ENCODE data around the gene SLC29A2. TPM values are rescaled to one million over a fixed set of nuclear protein-coding genes. Genes with fewer than 3 reads are reported as not detected.
A peak's percentile ranks its signal among the peaks of the same experiment; 100 is the strongest.

SLC29A2 gene
- total and polyA plus RNA-seq, 2 of the 8 experiments (the other 6 are each of a cell fraction or from before 2014, with no cell fraction given) = 29.3 to 31.6 TPM

DNA sequence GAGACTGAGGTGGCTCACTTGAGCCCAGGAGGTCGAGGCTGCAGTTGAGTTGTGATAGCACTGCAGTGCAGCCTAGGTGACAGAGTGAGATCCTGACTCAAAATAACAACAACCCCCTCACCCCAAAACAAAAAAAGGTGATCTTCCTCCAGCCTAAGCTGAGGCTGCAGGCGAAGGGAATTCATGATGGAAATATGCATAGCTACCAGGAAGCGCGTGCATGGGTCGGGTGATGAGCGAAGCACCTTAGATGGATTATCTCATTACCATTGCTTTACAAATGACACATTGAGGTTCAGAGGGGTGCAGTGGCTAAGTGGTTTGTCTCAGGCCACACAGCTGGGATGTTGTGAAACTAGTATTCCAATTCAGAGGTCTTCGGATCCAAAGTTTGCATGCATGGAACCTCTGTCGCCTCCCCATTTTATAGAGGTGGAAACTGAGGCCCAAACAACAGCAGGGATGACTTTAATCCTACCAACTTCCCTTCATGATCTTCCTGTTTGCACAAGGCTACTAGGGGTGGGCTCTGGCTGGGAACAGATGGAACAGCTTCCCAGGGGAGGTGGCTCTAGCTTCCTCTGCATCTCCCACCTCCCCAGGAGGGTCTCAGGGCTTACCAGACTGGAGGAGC lies 4.6 kb downstream of the SLC29A2 start:
- POLR2A ChIA-PET (ENCODE audit: partially characterized antibody) = interaction anchor here (0.6 to 28.0 kb wide), 9 partner anchors 10 to 1094 kb away, joined by 3 to 487 read pairs (median 3); partner anchors contain the start of genes B4GAT1, BRMS1 and CD248
- no peak for FAIRE-seq

More for the DNA sequence above, 4.6 kb downstream of the SLC29A2 start:
- no peak overlapping the region for H4K91ac ChIP-seq (replicated peaks; ENCODE audit: insufficient read length, low read length)
- peaks cover 7% of the 10 kb centered on the region; the same call in 1 of the 2 replicates for H3K23me2 ChIP-seq (ENCODE audit: low read depth, low read length)
- no peak overlapping the region for H2AFZ ChIP-seq (ENCODE audit: low read length)
- no peak overlapping the region for H3K27ac ChIP-seq (ENCODE audit: low read depth, low read length)
- no peaks in the 10 kb centered on the region for H3K9me3 ChIP-seq (ENCODE audit: insufficient read depth in 2 of 2, low read depth in 1 of 2, low read length in 1 of 2)
- H2BK20ac ChIP-seq (ENCODE audit: low read length) = no peak overlapping the region
- H3K14ac ChIP-seq (ENCODE audit: insufficient read length) = no peak overlapping the region
- peaks cover 0 to 16% of the 10 kb centered on the region in 2 experiments; a peak in 2 of 4 replicates for H3K79me2 ChIP-seq (ENCODE audit: control insufficient read depth in 1 of 2, insufficient read depth in 2 of 2, low read length in 2 of 2)
- no peak overlapping the region for H2BK5ac ChIP-seq (ENCODE audit: low read depth, low read length)
- H3K4ac ChIP-seq (replicated peaks; ENCODE audit: insufficient read length, low read depth, low read length) = no peak overlapping the region
- H3K9ac ChIP-seq (replicated peaks in 1 of 4; ENCODE audit: extremely low read depth in 1 of 4, low read depth in 3 of 4, low read length in 3 of 4) = no peak overlapping the region
- peaks cover 26 to 64% (median 60%) of the 10 kb centered on the region in 4 experiments for H3K36me3 ChIP-seq (ENCODE audit: control insufficient read depth in 2 of 4, insufficient read depth in 4 of 4, low read length in 3 of 4)
- H3K79me1 ChIP-seq (ENCODE audit: low read depth, low read length) = peaks cover 9% of the 10 kb centered on the region; the same call in 1 of the 2 replicates
- H3K27me3 ChIP-seq (replicated peaks in 1 of 4; ENCODE audit: control insufficient read depth in 3 of 4, extremely low read depth in 1 of 4, insufficient read depth in 3 of 4, low read length in 3 of 4) = no peaks in the 10 kb centered on the region
- no peak overlapping the region for H2AK5ac ChIP-seq (ENCODE audit: low read depth, low read length)
- TF ChIP-seq SIN3A (conservative IDR thresholded peaks at IDR 0.05 in 1 of 2, IDR thresholded peaks at IDR 0.05 in 1 of 2; ENCODE audit: low read depth in 1 of 2, low read length in 2 of 2) = no peak
- TF ChIP-seq POLR2AphosphoS5 (IDR thresholded peaks at IDR 0.05; ENCODE audit: low read depth, low read length) = peak; percentile 11; the same call in 1 of the 2 replicates
- WGBS, 2 experiments (ENCODE audit: extremely low coverage in 1 of 2, insufficient coverage in 1 of 2, insufficient read length in 1 of 2, insufficient replicate concordance in 2 of 2, low coverage in 1 of 2, low lambda C conversion rate in 2 of 2, missing lambda C conversion rate in 1 of 2) = 98% methylated on average over 8 of the region's 8 CpGs; no CpG with 5 or more reads in 1 of the 2 experiments
- H3K4me1 ChIP-seq (replicated peaks in 1 of 4; ENCODE audit: control insufficient read depth in 3 of 4, insufficient read depth in 4 of 4, low read length in 3 of 4) = peaks cover 0 to 8% (median 7%) of the 10 kb centered on the region in 4 experiments; a peak in 6 of 7 replicates
- CTCF ChIA-PET (ENCODE audit: partially characterized antibody) = interaction anchor here (1.2 to 4.4 kb wide), 5 partner anchors 19 to 52 kb away, joined by 3 to 39 read pairs (median 16); partner anchors contain the start of genes B4GAT1 and BRMS1
- H4K20me1 ChIP-seq (replicated peaks in 1 of 2; ENCODE audit: control insufficient read depth in 1 of 2, insufficient read depth in 2 of 2, low read length in 2 of 2) = peaks cover 11 to 39% of the 10 kb centered on the region in 2 experiments
- H4K5ac ChIP-seq (ENCODE audit: insufficient read length, low read depth, low read length) = no peak overlapping the region
- H3K23ac ChIP-seq (ENCODE audit: insufficient read length) = no peak overlapping the region
- no peak overlapping the region for H2BK15ac ChIP-seq (ENCODE audit: low read length)
- no peak overlapping the region for H3K56ac ChIP-seq (replicated peaks; ENCODE audit: insufficient read length, low read depth, low read length)
- no peak overlapping the region for H2BK12ac ChIP-seq (ENCODE audit: low read depth, low read length)
- H3K4me3 ChIP-seq (ENCODE audit: extremely low read depth in 1 of 4, insufficient read depth in 2 of 4, low read depth in 3 of 4, low read length in 4 of 4) = no peak overlapping the region
- H2BK120ac ChIP-seq (replicated peaks; ENCODE audit: low read depth, low read length) = no peak overlapping the region
- H4K8ac ChIP-seq (ENCODE audit: extremely low read depth, insufficient read depth, low read length) = no peak overlapping the region
- H3K4me2 ChIP-seq (ENCODE audit: insufficient read depth in 1 of 2, low read depth in 2 of 2, low read length in 2 of 2) = no peak overlapping the region
- no peak overlapping the region for H3K18ac ChIP-seq (ENCODE audit: extremely low read depth, low read length)
- no peak for DNase-seq (ENCODE audit: low read depth in 1 of 2, low spot score in 2 of 2)
